Tibial nerve (tissue), 4 donors: ENCODE measurements around the gene RPL3.

Experiments
- CTCF ChIP-seq, 5 experiments: fragments of 200-600 bp in 3 of 5; fragments of 450-650 bp in 2 of 5; sonication (generic) in 3 of 5; IDR thresholded peaks; one replicate each; pipeline ENCODE4 v1.5.1; 2016 to 2019; ENCODE audit warnings: antibody characterized with exemption in 5 of 5, mild to moderate bottlenecking in 3 of 5, moderate library complexity in 2 of 5
- EP300 ChIP-seq, 2 donors: sonication (generic); formaldehyde crosslinking; IDR thresholded peaks; one replicate each; pipeline ENCODE4 v1.6.1; 2017; ENCODE audit warnings: antibody characterized with exemption in 2 of 2, mild to moderate bottlenecking in 1 of 2
- POLR2A ChIP-seq, 2 donors: fragments of 450-650 bp; IDR thresholded peaks; one replicate each; pipeline ENCODE4 v1.6.1; 2017; ENCODE audit warnings: antibody characterized with exemption in 2 of 2, mild to moderate bottlenecking in 2 of 2, moderate library complexity in 2 of 2

- TF ChIP-seq POLR2A (IDR thresholded peaks at IDR 0.05) (no peak), CTCF (IDR thresholded peaks at IDR 0.05) (peak in 2 of 5 experiments; percentile 19 to 23), EP300 (IDR thresholded peaks at IDR 0.05) (peak; percentile 21 to 83)
These were observed 10.6 kb downstream of the RPL3 start for GRCh38 chr22:39308614-39309363.
